OCI-LY1 (cell line): Measurements from ENCODE around the gene OXER1.

ENCODE experiments used
- EZH2 ChIP-seq: fragments of 200-600 bp; sonication (generic), shearing (Covaris generic); IDR thresholded peaks from 2 replicates; pipeline ENCODE4 v1.8.0; 2017; ENCODE audit warnings: borderline replicate concordance, mixed run types, mild to moderate bottlenecking, antibody characterized with exemption, low read length, moderate library complexity, mixed read lengths
- TF ChIP-seq, protein P1 (sequence below): fragments of 200-600 bp; sonication (generic), shearing (Covaris generic); IDR thresholded peaks from 2 replicates; pipeline ENCODE4 v1.5.1; 2017; ENCODE audit warnings: mild to moderate bottlenecking, antibody characterized with exemption, low read length, moderate library complexity, mixed read lengths

DNA sequence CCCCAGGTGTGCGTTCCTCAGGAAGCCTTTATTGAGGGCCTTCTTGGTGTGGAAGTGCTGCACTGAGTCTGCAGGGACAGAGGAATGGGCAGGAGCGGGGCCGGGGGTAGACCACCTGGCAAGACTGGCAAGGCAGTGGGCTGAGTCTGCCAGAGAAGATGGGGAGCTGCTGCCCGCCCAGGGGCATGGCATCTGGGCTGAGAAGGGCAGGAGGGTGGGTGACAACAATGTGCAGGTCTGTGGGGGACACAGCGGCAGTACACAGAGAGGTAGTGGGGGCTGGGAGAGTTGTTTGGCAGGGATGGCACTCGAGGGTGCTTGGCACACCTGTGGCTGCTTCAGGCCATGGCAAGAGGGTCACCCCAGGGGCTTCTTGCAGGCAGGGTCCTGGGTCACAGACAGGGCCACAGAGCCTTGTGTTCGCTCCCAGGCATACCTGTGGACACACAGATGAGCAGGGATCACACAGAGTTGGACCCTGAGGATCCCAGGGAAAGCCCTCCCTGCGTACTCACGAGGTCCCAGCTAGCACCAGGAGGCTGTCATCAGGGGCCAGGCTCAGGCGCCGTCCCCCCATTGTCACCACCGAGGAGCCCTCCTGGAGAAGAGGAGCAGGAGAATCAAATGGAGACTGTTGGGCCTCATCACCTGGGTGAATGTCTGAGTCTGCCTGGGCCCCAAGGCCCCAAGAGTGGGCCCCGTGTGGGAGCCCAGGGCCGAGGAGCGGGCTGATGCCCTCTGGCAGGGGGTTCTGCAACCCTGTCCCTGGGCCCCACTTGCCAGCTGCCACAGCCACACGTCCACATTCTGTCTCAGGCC lies 3.4 kb upstream of the OXER1 start:
- TF ChIP-seq, protein P1, sequence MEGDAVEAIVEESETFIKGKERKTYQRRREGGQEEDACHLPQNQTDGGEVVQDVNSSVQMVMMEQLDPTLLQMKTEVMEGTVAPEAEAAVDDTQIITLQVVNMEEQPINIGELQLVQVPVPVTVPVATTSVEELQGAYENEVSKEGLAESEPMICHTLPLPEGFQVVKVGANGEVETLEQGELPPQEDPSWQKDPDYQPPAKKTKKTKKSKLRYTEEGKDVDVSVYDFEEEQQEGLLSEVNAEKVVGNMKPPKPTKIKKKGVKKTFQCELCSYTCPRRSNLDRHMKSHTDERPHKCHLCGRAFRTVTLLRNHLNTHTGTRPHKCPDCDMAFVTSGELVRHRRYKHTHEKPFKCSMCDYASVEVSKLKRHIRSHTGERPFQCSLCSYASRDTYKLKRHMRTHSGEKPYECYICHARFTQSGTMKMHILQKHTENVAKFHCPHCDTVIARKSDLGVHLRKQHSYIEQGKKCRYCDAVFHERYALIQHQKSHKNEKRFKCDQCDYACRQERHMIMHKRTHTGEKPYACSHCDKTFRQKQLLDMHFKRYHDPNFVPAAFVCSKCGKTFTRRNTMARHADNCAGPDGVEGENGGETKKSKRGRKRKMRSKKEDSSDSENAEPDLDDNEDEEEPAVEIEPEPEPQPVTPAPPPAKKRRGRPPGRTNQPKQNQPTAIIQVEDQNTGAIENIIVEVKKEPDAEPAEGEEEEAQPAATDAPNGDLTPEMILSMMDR, result no peak
- no peak for TF ChIP-seq EZH2
